HG03432 (cell line): ENCODE data around the gene TRIM41.
"Not testable (repeated sequence)": the region's sequence is repeated elsewhere in the genome, so short reads cannot be mapped to it uniquely, and the experiment has no call there.

Experiments
- ATAC-seq: cut with Tn5 transposase; IDR thresholded peaks from one replicate; pipeline ENCODE4 v1.9.1; 2021; ENCODE audit warnings: mild to moderate bottlenecking, moderate library complexity; ENCODE audit not compliant: unreplicated experiment

Gene TRIM41

DNA sequence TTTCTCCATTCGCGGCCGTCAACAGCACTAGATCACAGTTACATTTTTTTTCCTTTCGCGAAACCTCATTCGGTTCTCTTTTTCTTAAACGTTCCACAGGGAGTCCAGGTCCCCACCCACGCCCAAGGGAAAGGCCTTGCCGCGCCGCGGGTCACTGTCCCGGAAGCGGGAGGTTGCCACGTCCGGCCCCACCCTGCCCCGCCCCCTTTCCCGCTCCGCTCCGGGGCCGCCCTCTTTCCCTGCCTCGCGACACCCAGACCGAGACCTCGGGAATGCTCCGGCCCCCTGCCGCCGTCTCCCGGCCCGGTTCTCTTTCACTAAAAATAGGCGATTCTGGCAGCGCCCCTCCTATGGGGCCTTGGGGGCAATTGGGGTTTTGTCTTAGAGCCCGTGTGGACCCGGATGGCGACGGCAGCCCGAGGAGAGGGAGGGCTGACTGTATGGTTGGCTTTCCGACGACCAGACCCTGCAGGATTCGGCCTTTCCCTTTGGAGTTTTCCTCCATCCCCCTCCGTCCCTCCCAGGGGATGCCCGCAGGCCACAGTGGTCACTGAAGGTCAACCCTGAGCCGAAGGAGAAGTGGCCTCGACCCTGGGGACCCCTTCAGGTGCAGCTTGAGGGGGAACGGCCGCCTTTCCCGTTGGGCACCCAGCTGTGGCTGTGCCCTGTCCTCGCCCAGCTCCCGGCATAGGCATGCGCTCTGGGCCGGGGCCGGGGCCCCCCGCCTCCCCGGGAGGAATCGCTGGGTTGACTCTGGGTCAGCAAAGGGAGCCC is 23.4 kb downstream of the TRIM41 start:
- peak; percentile 55 for ATAC-seq

DNA sequence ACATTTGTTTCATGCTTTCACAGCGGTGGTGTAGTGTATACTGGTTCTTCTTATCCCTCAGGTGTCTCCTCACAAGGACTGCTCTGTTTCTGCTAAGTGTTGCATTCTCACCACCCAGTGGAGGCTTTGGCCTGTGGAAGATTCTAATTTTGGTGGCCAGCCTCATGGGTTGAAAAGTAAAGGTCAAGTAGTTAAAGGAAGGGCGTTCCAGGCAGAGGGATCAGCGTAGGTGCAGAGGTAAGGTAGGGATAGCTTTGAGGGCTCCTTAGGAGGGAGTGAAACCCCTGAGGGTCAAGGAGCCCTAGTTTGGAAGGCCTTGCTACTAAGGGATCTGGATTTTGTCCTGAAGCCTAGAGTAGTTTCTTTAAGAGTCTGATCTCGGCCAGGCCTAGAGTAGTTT is 25.2 kb downstream of the TRIM41 start:
- ATAC-seq, result no peak

DNA sequence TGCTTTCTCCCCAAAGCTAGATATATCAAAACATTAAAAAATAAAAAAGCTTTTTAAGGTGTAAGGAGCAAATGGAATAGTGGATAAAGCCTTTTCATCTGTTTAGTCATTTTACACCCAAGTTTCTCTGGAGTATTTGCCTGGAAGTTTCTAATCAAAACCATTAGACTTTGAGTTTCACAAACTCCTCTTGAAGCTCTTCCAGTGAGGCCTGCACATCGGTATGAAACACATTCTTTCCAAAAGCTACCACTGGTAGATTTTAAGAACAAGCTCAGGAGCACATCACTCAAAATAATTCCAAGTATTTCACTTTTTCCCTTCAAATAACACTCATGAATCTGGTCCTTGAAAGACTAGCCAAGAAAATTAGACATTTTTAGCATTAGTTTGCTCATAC is 32.2 kb downstream of the TRIM41 start:
- ATAC-seq, result no peak

DNA sequence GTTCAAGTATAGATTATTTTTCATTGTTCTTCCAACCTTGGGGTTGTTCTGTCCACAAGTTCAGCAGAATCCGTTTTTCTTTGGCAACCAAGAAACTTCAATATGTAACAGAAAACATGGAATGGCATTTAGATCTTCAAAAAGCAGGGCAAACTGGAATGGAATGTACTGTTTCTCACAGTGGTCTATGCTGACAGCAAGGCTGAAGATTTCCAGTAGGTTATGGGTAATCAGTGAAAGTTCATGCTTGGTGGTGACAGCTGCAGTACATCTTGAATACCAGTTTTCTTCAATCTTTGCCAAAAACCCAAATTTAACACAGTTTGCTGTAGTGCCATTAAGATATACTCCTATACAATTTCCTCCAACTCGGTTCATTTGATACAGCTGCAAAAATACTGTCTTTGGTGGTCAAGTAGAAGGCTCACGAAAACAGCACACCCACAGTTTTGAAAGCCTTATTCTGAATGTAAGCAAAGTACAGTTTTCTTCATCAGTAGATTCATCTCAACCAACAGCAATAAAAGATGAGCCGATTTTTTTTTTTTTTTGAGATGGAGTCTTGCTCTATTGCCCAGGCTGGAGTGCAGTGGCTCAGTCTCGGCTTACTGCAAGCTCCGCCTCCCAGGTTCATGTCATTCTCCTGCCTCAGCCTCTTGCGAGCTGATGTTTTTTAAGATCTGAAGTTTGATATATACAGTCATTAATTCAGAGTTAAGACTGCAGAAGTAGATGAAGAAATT is 32.9 kb downstream of the TRIM41 start:
- no peak for ATAC-seq

DNA sequence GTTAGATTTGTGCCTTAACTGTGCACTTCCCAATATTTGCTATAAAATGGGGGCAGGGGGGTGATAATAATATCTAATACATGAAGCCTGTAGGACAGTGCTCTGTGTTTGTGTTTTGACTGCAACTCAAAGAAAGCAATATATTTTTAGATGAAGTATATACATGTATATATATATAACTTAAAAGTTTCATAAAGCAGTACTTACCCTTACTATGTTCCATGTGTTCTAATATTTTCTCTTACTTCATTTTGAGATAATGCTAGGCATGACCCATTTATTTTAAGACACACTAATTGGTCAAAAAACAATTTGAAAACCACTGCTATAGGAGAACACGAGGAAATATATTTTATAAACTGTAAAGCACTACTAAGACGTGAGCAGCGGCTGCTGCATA is 35.5 kb downstream of the TRIM41 start:
- no peak for ATAC-seq

DNA sequence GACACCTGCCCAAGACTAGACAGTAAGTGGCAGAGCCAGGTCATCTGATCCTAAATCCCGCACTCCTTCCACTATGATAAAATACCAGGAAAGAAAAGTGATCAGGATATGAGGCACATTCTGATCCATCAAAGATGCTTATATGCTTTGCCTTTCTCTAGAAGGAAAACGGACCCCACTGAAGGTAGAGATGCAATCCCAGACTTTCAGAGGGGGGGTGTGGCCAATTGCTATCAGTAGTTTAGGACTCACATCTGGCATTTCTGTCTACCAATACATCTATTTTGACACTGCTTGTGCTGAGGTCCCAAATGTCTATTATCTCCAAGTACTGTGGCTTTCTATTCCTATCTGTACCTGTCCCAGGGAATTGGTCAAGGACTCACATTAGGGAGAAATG is 36.2 kb downstream of the TRIM41 start:
- no peak for ATAC-seq

DNA sequence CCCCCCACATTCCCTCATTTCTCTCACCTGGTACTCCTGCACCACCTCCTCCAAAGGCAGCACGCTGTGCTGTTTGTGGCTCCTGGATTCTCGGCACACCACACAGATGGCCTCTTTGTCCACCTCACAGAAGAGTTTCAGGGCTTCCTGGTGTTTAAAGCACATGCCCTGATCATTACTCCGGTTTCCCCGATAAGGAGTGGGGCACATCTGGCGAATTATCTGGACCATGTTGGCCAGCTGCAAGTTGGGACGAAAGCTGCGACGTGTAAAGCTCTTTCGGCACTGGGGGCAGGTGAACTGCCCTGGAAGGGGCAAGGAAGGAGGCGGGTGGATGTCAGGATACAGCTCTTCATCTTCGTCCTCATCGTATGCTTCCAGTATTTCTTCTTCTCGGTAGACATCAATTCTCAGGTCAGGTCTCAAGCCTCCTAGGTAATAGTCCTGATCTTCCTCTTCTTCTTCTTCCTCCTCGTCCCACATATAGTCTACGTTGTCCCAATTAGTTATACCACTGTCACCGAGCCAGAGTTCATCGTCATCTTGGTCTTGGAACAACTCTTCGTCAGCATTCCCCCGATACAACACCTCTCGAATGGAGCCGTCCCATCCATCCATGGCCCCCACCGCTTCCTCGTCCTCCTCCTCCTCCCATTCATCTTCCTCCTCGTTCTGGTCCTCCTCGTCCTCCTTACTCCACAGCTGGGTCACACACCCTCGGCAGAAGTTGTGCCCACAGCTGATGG is 37.1 kb downstream of the TRIM41 start:
- ATAC-seq, result no peak

DNA sequence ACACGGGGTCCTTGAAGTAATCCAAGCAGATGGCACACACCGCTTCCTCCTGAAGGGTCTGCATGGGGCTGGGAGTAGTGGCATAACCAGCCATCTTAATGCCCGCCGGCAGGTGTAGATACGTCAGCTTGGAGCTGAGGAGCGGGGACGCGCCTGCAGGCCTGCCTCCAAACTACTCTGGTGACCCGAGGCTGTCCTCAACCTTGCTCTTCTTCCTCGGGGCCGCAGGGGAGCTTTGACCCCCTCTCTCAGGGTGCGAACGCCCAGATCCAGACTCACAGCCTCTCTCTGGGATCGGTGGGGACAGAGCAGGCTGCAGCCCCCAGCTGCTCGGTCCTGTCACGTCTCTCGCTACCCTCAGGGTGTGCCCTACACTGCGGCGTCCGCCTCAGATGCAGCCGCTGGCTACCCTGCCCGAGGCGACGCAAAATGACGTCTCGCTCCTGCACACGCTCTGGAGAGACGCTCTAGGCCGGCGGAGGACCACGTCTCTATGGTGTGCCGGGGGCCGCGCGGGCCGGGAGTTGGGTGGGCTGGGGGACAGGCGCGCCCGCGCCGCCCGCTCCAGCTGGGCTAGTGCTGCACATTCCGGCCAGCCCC is 37.7 kb downstream of the TRIM41 start, which contains the start of gene TRIM52:
Gene TRIM52 (minus strand): TSS at position 424 of the 600 bp plus-strand sequence. CDS start 330 bp downstream, at position 94.
- peak; percentile 82 for ATAC-seq

DNA sequence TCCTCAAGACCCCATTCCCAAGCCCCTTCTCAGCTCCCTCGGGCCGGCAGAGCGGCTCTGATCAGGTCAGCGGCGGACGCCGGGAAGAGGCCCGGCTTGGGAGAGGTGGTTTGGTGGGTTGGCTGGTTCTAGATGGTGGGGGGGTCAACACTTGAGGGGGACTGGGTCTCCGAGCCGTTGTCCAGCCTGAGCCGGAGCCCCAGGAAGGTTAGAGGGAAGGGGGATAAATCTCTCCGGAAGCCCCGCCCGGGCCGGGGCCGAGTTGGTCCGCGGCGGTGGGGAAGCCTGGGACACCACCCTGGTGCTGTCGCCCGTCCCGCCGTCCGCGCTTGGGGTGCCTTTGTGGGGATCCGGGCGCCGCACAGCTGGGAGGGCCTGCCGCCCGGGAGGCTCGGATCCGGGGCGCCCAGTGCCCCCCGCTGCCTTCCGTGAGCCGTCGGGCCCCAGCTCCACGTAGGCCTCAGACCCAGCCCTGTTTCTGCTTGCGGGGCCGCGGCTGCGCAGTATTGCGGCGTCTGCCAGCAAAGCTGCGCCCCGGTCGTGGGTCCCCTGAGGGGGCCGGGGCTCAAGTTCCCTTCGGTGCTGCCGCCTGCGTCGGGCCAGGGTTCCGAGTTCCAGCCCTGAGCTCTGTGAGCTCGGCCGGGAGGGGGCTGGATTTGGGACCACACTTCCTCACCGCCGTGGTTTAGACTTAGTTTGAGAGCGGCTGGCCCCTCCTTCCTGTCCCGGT is 38.4 kb downstream of the TRIM41 start:
- ATAC-seq, result peak; percentile 55

DNA sequence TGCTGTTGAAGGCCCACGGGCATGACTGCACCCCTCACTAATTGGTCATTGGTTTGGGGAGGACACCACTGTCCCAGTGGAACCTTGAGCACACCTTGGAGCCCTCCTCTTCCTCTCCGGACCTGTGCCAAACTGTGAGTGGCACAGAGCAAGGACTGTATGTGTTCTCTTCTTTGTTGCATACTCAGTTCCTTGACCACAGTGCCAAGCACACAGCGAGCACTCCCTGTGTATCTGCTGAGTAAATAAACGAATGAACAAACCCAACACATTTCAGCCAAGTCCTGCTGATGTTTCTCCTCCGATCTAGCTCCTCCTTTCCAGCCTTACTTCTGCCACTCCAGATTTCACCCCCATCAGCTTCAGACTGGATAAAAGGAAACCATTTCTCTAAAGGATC is 40.6 kb downstream of the TRIM41 start:
- no peak for ATAC-seq

DNA sequence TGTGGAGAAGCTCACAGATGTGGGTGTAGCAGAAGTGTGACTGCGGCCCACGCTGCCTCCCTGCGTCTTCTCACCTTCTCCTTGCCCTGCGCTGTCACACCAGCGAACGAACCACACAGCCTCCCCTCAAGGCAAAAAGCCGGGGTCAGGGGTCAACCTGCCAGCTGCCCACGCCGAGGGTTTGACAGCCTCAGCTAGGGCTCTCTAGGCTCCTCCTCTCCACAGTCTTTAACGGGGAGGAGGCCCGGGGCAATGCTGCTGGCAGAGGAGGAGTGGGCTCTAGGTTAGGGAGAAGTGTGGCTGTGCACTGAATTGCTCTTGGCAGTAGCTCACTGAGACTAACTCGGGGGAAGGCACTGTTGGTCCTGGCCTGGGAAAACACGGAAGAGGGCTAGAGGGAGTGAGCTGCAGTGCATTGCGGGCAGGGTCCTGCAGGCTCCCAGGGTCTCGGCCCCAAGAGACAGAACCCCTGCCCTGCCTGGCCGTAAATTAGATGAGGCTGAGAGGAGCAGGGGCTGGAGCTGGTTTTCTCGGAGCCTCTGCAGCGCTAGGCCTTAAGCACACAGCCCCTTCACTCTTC is 42.1 kb downstream of the TRIM41 start:
- no peak for ATAC-seq

DNA sequence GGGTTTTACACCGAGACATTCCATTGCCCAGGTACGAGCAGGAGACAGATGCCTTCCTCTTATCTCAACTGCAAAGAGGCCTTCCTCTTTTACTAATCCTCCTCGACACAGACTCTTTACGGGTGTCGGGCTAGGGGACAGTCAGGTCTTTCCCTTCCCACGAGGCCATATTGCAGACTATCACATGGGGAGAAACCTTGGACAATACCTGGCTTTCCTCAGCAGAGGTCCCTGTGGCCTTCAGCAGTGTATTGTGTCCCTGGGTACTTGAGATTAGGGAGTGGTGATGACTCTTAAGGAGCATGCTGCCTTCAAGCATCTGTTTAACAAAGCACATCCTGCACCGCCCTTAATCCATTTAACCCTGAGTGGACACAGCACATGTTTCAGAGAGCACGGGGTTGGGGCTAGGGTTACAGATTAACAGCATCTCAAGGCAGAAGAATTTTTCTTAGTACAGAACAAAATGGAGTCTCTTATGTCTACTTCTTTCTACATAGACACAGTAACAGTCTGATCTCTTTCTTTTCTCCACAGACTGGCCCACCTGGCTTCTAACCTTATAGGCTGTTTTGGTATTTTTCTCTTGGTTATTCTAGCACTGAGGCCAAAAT is 44.3 kb downstream of the TRIM41 start:
- not testable (repeated sequence) for ATAC-seq

DNA sequence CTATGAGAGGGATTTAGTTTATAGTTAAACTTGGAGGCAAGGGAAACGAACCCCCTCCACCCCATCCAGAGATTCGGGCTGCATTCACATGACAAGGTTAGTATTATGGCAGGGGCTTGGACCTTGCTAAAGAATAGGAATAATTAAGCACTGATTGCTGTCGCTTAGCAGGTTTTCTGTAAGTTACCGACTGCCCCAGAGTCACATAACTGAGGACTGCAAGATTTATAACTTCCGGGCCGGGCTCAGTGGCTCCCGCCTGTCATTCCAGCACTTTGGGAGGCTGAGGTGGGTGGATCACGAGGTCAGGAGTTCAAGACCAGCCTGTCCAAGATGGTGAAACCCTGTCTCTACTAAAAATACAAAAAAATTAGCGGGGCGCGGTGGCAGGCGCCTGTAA is 44.8 kb downstream of the TRIM41 start:
- ATAC-seq, result not testable (repeated sequence)

DNA sequence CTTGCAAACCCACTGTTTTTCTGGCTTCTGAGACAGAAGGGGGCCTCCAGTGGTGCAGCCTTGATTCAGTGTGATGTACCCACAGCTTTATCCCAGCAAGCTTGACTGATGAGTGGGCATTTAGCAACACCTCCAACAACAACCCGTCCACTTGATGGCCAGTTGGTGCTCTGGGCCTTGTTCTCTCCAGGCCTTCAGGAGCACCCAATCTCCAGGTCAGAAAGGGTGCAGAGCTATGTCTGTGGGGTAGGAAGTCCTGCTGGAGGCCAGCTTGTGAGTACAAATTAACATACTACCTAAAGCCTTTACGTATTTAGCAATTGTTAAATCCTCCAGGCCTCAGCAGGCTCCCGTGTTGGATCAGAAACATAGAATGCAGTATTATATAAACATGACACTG is 48.0 kb downstream of the TRIM41 start:
- no peak for ATAC-seq

DNA sequence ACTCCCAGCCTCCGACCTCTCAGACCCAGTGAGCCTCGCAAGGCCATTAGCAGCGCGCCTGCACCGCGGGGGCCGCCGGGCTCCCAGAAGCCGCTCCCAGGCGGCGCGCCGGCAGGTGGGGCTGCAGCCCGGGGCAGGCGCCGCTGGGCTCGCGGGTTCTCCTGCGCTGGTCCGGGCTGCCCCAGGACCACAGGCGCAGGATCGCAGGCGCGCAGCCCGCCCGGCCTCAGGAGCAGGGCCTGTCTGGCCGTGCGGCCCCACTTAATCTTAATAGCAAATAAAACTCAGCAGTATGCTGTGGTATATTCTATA is 50.3 kb downstream of the TRIM41 start:
- not testable (repeated sequence) for ATAC-seq

DNA sequence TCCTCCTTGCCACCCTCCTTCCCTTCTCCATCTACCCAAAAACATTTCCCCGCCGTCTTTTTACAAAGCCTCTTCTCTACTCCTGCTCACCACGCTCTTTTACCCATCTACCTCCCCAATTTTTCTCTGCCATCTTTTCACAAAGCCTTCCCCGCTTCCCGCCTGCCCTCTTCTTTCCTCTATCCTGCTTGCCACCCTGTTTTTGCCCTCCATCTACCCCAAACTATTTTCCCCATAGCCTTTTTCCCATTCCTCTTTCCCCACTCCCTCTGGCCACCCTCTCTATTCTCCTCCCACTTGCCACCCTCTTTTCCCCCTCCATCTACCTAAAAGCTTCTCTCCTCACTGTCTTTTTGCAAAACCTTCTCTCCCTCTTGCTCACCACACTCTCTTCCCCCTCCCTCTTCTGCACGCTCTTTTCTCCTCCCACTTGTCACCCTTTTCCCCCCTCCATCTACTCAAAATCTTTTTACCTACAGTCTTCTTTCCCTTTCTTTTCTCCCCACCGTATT is 57.2 kb downstream of the TRIM41 start:
- no peak for ATAC-seq

DNA sequence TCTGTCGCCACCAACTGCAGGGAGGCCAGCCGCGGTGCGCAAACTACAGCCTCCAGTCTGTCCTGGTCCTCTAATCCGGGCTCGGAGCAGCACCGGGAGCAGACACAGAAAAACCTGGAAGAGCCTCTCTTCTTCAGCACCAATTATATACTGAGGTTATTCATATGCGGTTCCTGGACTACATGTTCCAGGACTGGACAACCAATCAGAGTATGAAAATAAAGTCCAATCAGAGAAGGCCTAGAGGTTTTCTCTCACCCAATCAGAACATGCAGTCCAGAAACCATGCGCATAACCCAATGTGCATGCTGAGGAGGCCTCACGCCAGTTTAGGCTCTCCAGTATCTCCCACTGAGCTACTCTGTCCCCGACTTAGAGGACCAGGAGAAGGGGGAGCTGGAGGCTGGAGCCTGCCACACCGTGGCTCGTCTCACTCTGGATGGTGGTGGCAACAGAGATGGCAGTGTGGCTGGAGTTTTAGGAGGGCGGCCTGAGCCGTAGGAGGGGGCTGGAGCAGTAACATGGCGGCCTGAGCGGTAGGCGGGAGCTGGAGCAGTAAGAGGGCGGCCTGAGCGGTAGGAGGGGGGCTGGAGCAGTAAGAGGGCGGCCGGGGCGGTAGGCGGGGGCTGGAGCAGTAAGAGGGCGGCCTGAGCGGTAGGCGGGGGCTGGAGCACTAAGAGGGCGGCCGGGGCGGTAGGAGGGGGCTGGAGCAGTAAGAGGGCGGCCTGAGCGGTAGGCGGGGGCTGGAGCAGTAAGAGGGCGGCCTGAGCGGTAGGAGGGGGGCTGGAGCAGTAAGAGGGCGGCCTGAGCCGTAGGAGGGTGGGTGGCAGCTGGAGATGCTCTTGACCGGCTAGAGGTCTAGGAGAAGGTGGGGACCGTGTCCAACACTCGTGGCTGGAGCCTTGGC is 58.2 kb downstream of the TRIM41 start:
- no peak for ATAC-seq

DNA sequence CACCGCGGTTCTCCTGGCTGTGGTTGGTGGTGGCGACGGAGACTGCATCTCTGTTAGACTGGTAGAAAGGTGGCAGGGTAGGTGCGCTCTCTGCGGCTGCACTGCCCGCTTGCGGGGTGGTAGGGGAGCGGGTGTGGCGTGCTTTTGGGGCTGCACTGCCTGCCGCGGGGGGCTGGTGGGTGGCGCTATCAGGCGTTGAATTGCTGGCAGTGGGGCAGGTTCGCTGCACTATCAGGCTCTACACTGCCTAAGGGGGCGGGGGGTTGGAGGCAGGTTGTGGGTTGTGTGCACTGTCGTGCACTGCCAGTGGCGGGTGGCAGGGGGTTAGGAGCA is 58.9 kb downstream of the TRIM41 start:
- ATAC-seq, result no peak

DNA sequence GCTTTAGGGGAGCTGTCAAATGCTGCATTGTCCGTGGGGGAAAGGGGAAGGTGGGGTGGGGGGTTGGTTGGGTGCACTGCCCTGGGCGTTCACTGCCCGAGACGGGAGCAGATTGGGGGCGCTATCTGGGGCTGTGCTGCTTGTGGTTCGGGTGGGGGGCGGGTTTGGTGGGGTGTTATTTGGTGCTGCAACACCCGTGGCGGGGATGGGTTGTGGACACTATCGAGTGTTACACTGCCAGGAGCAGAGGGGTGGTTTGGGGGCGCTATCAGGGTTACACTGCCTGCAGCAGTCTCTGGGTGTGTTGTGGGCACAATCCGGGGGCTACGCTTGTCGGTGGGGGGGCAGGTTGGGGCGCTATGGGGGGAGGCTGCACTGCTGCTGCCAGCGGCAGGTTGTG is 59.3 kb downstream of the TRIM41 start:
- ATAC-seq, result not testable (repeated sequence)
